WI38 (cell line): ENCODE data around the gene TUBGCP6.

Experiments
- H3K4me3 ChIP-seq: 2 replicates; pipeline ENCODE4 v1.5.1; 2011; ENCODE audit warnings: low read depth, mild to moderate bottlenecking, control low read depth, low read length
- CTCF ChIP-seq: IDR thresholded peaks from 2 replicates; pipeline ENCODE4 v1.5.1; 2012; ENCODE audit warnings: low read depth, mild to moderate bottlenecking, control low read depth, low read length

TUBGCP6 gene

GRCh38 chr22:50245214-50246072 is 620 bp upstream of the TUBGCP6 start:
- peak overlapping the region; percentile 93 for H3K4me3 ChIP-seq
- no peak for TF ChIP-seq CTCF

GRCh38 chr22:50243685-50244419 is 971 bp downstream of the TUBGCP6 start:
- TF ChIP-seq CTCF: no peak
- H3K4me3 ChIP-seq: peak overlapping the region; percentile 93

GRCh38 chr22:50242406-50242949 is 2.3 kb downstream of the TUBGCP6 start:
- TF ChIP-seq CTCF: no peak
- peak overlapping the region; percentile 93 for H3K4me3 ChIP-seq

GRCh38 chr22:50238755-50239154 is 6.1 kb downstream of the TUBGCP6 start:
- H3K4me3 ChIP-seq: no peak overlapping the region
- TF ChIP-seq CTCF: no peak

GRCh38 chr22:50236731-50237409 is 8.0 kb downstream of the TUBGCP6 start:
- 0 out of 2 replicates have a peak, but pooled peaks have one; percentile 22 for TF ChIP-seq CTCF
- no peak overlapping the region for H3K4me3 ChIP-seq

GRCh38 chr22:50233223-50233622 is 11.6 kb downstream of the TUBGCP6 start:
- no peak overlapping the region for H3K4me3 ChIP-seq
- TF ChIP-seq CTCF: no peak
